Activated CD4-positive, alpha-beta memory T cell treated with anti-CD3 and anti-CD28 coated beads for 36 hours (primary cell): ENCODE results near the gene CADM4. TPM values are rescaled to one million over a fixed set of nuclear protein-coding genes. Genes with fewer than 3 reads are reported as not detected.
A peak's percentile ranks its signal among the peaks of the same experiment; 100 is the strongest.

ENCODE experiments used
- CTCF ChIA-PET: fragments of 350-600 bp; sonication (Branson Sonifier 250); formaldehyde crosslinking; loops from one replicate; lab custom pipeline; 2021; ENCODE audit warnings: antibody characterized with exemption, inconsistent platforms; lab: Charles Lee
- POLR2A ChIA-PET: fragments of 350-600 bp; sonication (Branson Sonifier 250); formaldehyde crosslinking; loops from one replicate; lab custom pipeline; 2021; ENCODE audit warnings: antibody characterized with exemption; lab: Charles Lee
- DNase-seq: peaks from one replicate; pipeline ENCODE4 v3.0.0-alpha.2; 2020
- H3K27ac Mint-ChIP-seq: one replicate; pipeline ENCODE4 v1.8.0; 2021; ENCODE audit warnings: mixed read lengths
- H3K27me3 Mint-ChIP-seq: one replicate; pipeline ENCODE4 v1.8.0; 2021; ENCODE audit warnings: mixed read lengths
- H3K36me3 Mint-ChIP-seq: one replicate; pipeline ENCODE4 v1.8.0; 2021; ENCODE audit warnings: mixed read lengths
- H3K4me1 Mint-ChIP-seq: one replicate; pipeline ENCODE4 v1.8.0; 2021; ENCODE audit warnings: low read depth, mixed read lengths
- H3K4me3 Mint-ChIP-seq: one replicate; pipeline ENCODE4 v1.8.0; 2021; ENCODE audit warnings: mild to moderate bottlenecking, mixed read lengths
- H3K9me3 Mint-ChIP-seq: one replicate; pipeline ENCODE4 v1.8.0; 2021; ENCODE audit warnings: mixed read lengths
- intact Hi-C: fragments of 100-400 bp; cut with micrococcal nuclease; formaldehyde crosslinking; loops from one replicate; pipeline ENCODE4 v1.15.1; 2023
- total RNA-seq, 2 experiments: library from RNA; stranded (reverse); gene quantifications; one replicate each; pipeline ENCODE4 v1.2.3, GENCODE V29; 2021

Gene CADM4
- total RNA-seq, 2 experiments from 2014 or later, result 0.39 to 0.57 TPM

GRCh38 chr19:43628646-43629326 is 10.9 kb downstream of the CADM4 start:
- ChIA-PET CTCF (interaction anchor here (0.6 to 1.0 kb wide), 2 partner anchors 34 to 1378 kb away, joined by 3 to 4 read pairs; no protein-coding TSS in a partner anchor), POLR2A (no interaction called here)
- intact Hi-C loops, result no loop called here
- Mint-ChIP-seq H3K9me3 (no peaks in the 10 kb centered on the region), H3K27me3 (peaks cover 8% of the 10 kb centered on the region), H3K4me1 (peaks cover 8% of the 10 kb centered on the region), H3K27ac (no peak overlapping the region), H3K36me3 (no peaks in the 10 kb centered on the region), H3K4me3 (no peak overlapping the region)
- DNase-seq, result no peak

GRCh38 chr19:43626838-43627237 is 12.8 kb downstream of the CADM4 start:
- CTCF ChIA-PET, result interaction anchor here (0.7 to 2.0 kb wide), 4 partner anchors 27 to 187 kb away, joined by 3 to 11 read pairs (median 4); no protein-coding TSS in a partner anchor

GRCh38 chr19:43625918-43626579 is 13.6 kb downstream of the CADM4 start:
- DNase-seq, result peak; percentile 59
- intact Hi-C loops, result no loop called here
- Mint-ChIP-seq H3K9me3 (no peaks in the 10 kb centered on the region), H3K27me3 (peaks cover 8% of the 10 kb centered on the region), H3K4me1 (peaks cover 10% of the 10 kb centered on the region), H3K27ac (no peak overlapping the region), H3K4me3 (no peak overlapping the region), H3K36me3 (no peaks in the 10 kb centered on the region)
- ChIA-PET POLR2A (no interaction called here), CTCF (interaction anchor here (0.6 to 2.0 kb wide), 6 partner anchors 14 to 186 kb away, joined by 3 to 11 read pairs (median 4); no protein-coding TSS in a partner anchor)

More at GRCh38 chr19:43626838-43627237, 12.8 kb downstream of the CADM4 start:
- H3K4me3 Mint-ChIP-seq, result no peak overlapping the region
- H3K36me3 Mint-ChIP-seq, result no peaks in the 10 kb centered on the region
- H3K27me3 Mint-ChIP-seq, result peaks cover 8% of the 10 kb centered on the region
- H3K4me1 Mint-ChIP-seq, result peaks cover 8% of the 10 kb centered on the region
- POLR2A ChIA-PET, result interaction anchor here (1.1 kb wide), 1 partner anchor 31 kb away, joined by 3 read pairs; the partner anchor contains the start of genes IRGQ and ZNF576
- DNase-seq, result no peak
- H3K9me3 Mint-ChIP-seq, result no peaks in the 10 kb centered on the region
- no peak overlapping the region for H3K27ac Mint-ChIP-seq
- intact Hi-C loops, result no loop called here

- peaks cover 8% of the 10 kb centered on the region for H3K27me3 Mint-ChIP-seq
- intact Hi-C loops, result no loop called here
- POLR2A ChIA-PET, result no interaction called here
- no peak overlapping the region for H3K27ac Mint-ChIP-seq
- peaks cover 20% of the 10 kb centered on the region for H3K4me1 Mint-ChIP-seq
- CTCF ChIA-PET, result interaction anchor here (2.0 kb wide), 1 partner anchor 69 kb away, joined by 11 read pairs; no protein-coding TSS in a partner anchor
- no peak overlapping the region for H3K4me3 Mint-ChIP-seq
- no peaks in the 10 kb centered on the region for H3K36me3 Mint-ChIP-seq
- peak; percentile 94 for DNase-seq
- no peaks in the 10 kb centered on the region for H3K9me3 Mint-ChIP-seq
Observed at GRCh38 chr19:43624933-43625332, 14.7 kb downstream of the CADM4 start.

GRCh38 chr19:43623889-43624670 is 15.6 kb downstream of the CADM4 start:
- peak; percentile 37 for DNase-seq
- ChIA-PET POLR2A (no interaction called here), CTCF (interaction anchor here (1.2 kb wide), 2 partner anchors 44 to 177 kb away, joined by 3 to 4 read pairs; no protein-coding TSS in a partner anchor)
- Mint-ChIP-seq H3K36me3 (no peaks in the 10 kb centered on the region), H3K27ac (no peak overlapping the region), H3K4me3 (no peak overlapping the region), H3K9me3 (no peaks in the 10 kb centered on the region), H3K27me3 (peaks cover 8% of the 10 kb centered on the region), H3K4me1 (peaks cover 21% of the 10 kb centered on the region)
- intact Hi-C loops, result no loop called here

GRCh38 chr19:43622956-43623355 is 16.7 kb downstream of the CADM4 start:
- Mint-ChIP-seq H3K9me3 (no peaks in the 10 kb centered on the region), H3K27me3 (peaks cover 8% of the 10 kb centered on the region), H3K27ac (no peak overlapping the region), H3K4me3 (no peak overlapping the region), H3K4me1 (peaks cover 22% of the 10 kb centered on the region), H3K36me3 (no peaks in the 10 kb centered on the region)
- ChIA-PET CTCF (interaction anchor here (1.2 kb wide), 1 partner anchor 176 kb away, joined by 3 read pairs; no protein-coding TSS in a partner anchor), POLR2A (no interaction called here)
- intact Hi-C loops, result no loop called here
- no peak for DNase-seq

GRCh38 chr19:43622070-43622469 is 17.6 kb downstream of the CADM4 start:
- intact Hi-C loops, result no loop called here
- H3K27me3 Mint-ChIP-seq, result peaks cover 6% of the 10 kb centered on the region
- H3K36me3 Mint-ChIP-seq, result no peaks in the 10 kb centered on the region
- ChIA-PET POLR2A (no interaction called here), CTCF (no interaction called here)
- no peaks in the 10 kb centered on the region for H3K9me3 Mint-ChIP-seq
- H3K27ac Mint-ChIP-seq, result no peak overlapping the region
- H3K4me1 Mint-ChIP-seq, result peaks cover 22% of the 10 kb centered on the region
- DNase-seq, result no peak
- H3K4me3 Mint-ChIP-seq, result no peak overlapping the region

- no peaks in the 10 kb centered on the region for H3K9me3 Mint-ChIP-seq
- H3K4me1 Mint-ChIP-seq, result peaks cover 19% of the 10 kb centered on the region
- H3K36me3 Mint-ChIP-seq, result no peaks in the 10 kb centered on the region
- intact Hi-C loops, result no loop called here
- no peak for DNase-seq
- no peaks in the 10 kb centered on the region for H3K27me3 Mint-ChIP-seq
- H3K4me3 Mint-ChIP-seq, result peak overlapping the region; percentile 97
- ChIA-PET POLR2A (interaction anchor here (0.6 to 1.0 kb wide), 3 partner anchors 48 to 182 kb away, joined by 3 to 4 read pairs (median 3); no protein-coding TSS in a partner anchor), CTCF (interaction anchor here (0.8 kb wide), 1 partner anchor 1404 kb away, joined by 3 read pairs; no protein-coding TSS in a partner anchor)
- H3K27ac Mint-ChIP-seq, result peak overlapping the region; percentile 98
Observed at GRCh38 chr19:43620061-43621001, 19.3 kb downstream of the CADM4 start.

- POLR2A ChIA-PET, result interaction anchor here (0.7 to 1.0 kb wide), 2 partner anchors 49 to 93 kb away, joined by 3 to 4 read pairs; no protein-coding TSS in a partner anchor
- intact Hi-C loops, result loop anchor here (1.0 to 2.0 kb wide), 5 partner anchors 23 to 157 kb away; partner anchors contain the start of genes IRGQ, ZNF575 and ZNF576
- Mint-ChIP-seq H3K27me3 (no peaks in the 10 kb centered on the region), H3K4me1 (peaks cover 14% of the 10 kb centered on the region), H3K9me3 (no peaks in the 10 kb centered on the region), H3K27ac (peak within 1 kb of the TSS; percentile 98), H3K4me3 (peak within 1 kb of the TSS; percentile 97), H3K36me3 (no peaks in the 10 kb centered on the region)
- CTCF ChIA-PET, result no interaction called here
- peak; percentile 92 for DNase-seq
Observed at GRCh38 chr19:43619262-43620060, 20.2 kb downstream of the CADM4 start, which contains the start of gene ZNF428. ZNF428 (minus strand) TSS chr19:43619629; CDS start chr19:43614304, 5,325 bp downstream.

GRCh38 chr19:43618921-43619261 is 20.8 kb downstream of the CADM4 start:
- Mint-ChIP-seq H3K27ac (peak overlapping the region; percentile 98), H3K9me3 (no peaks in the 10 kb centered on the region), H3K36me3 (no peaks in the 10 kb centered on the region), H3K27me3 (no peaks in the 10 kb centered on the region), H3K4me3 (peak overlapping the region; percentile 97), H3K4me1 (peaks cover 14% of the 10 kb centered on the region)
- POLR2A ChIA-PET, result no interaction called here
- CTCF ChIA-PET, result no interaction called here
- DNase-seq, result peak; percentile 75
- intact Hi-C loops, result loop anchor here (1.0 to 2.0 kb wide), 5 partner anchors 23 to 156 kb away; partner anchors contain the start of genes IRGQ, ZNF575 and ZNF576
